ENCODE data around the gene RAB9A.

- TF ChIP-seq CTCF (IDR thresholded peaks at IDR 0.05; ENCODE audit: low read depth, low read length) (peak; percentile 64), POLR2A (IDR thresholded peaks at IDR 0.05; ENCODE audit: extremely low read depth, insufficient read length) (no peak)
Measured at GRCh38 chrX:13646154-13646549, 42.8 kb upstream of the RAB9A start.
